Karpas-422 (cell line): ENCODE results near the gene SP140L. TPM values are rescaled to one million over a fixed set of nuclear protein-coding genes. Genes with fewer than 3 reads are reported as not detected.
"Not testable (repeated sequence)": the region's sequence is repeated elsewhere in the genome, so short reads cannot be mapped to it uniquely, and the experiment has no call there.

Experiments
- DNase-seq: peaks from one replicate; pipeline ENCODE4 v3.0.0-alpha.2; 2015
- H2AFZ ChIP-seq: fragments of 200-600 bp; sonication (generic); 2 replicates; pipeline ENCODE4 v1.6.1; 2014; ENCODE audit warnings: antibody characterized with exemption, low read length, mixed read lengths
- H3K27ac ChIP-seq: fragments of 200-600 bp; sonication (generic); 2 replicates; pipeline ENCODE4 v1.5.1; 2014; ENCODE audit warnings: mild to moderate bottlenecking, low read length, moderate library complexity
- H3K27me3 ChIP-seq: fragments of 200-600 bp; sonication (generic); 2 replicates; pipeline ENCODE4 v1.6.1; 2014; ENCODE audit warnings: low read length, mixed read lengths
- H3K36me3 ChIP-seq: fragments of 200-600 bp; sonication (generic); 2 replicates; pipeline ENCODE4 v1.6.1; 2014; ENCODE audit warnings: low read length, mixed read lengths; ENCODE audit not compliant: insufficient read depth
- H3K4me1 ChIP-seq: fragments of 200-600 bp; sonication (generic); 2 replicates; pipeline ENCODE4 v1.6.1; 2014; ENCODE audit warnings: mild to moderate bottlenecking, low read length, mixed read lengths
- H3K4me2 ChIP-seq: fragments of 200-600 bp; sonication (generic); 2 replicates; pipeline ENCODE4 v1.6.1; 2014; ENCODE audit warnings: low read length, low read depth, mild to moderate bottlenecking; ENCODE audit not compliant: poor library complexity, severe bottlenecking
- H3K4me3 ChIP-seq: fragments of 200-600 bp; sonication (generic); 2 replicates; pipeline ENCODE4 v1.5.1; 2014; ENCODE audit warnings: mild to moderate bottlenecking, antibody characterized with exemption, low read length, mixed read lengths
- H3K79me2 ChIP-seq: fragments of 200-600 bp; sonication (generic); 2 replicates; pipeline ENCODE4 v1.6.1; 2014; ENCODE audit warnings: mild to moderate bottlenecking, low read length, mixed read lengths
- H3K9ac ChIP-seq: fragments of 200-600 bp; sonication (generic); 2 replicates; pipeline ENCODE4 v1.6.0; 2014; ENCODE audit warnings: low read length
- H3K9me2 ChIP-seq: fragments of 200-600 bp; sonication (generic), shearing (Covaris generic); replicated peaks from 2 replicates; pipeline ENCODE4 v1.6.0; 2014; ENCODE audit warnings: mild to moderate bottlenecking, low read length, moderate library complexity; ENCODE audit not compliant: insufficient read depth
- H3K9me3 ChIP-seq: fragments of 300-700, 200-600 bp; sonication (generic); 2 replicates; pipeline ENCODE4 v1.6.1; 2014; ENCODE audit warnings: low read length, mixed read lengths
- H4K20me1 ChIP-seq: fragments of 200-600 bp; sonication (generic); 2 replicates; pipeline ENCODE4 v1.6.1; 2014; ENCODE audit warnings: mild to moderate bottlenecking, antibody characterized with exemption, low read length, low read depth; ENCODE audit not compliant: insufficient read depth
- total RNA-seq: library from RNA; depleted of rRNA; stranded (reverse); fragments of >200 nt; shearing (Covaris generic); gene quantifications from 2 replicates; pipeline ENCODE4 v1.2.3, GENCODE V29; 2014; ENCODE audit warnings: low replicate concordance

The SP140L gene
- total RNA-seq, 1 experiment from 2014 or later, result 17.0 TPM

GRCh38 chr2:230425377-230425776 lies 98.4 kb downstream of the SP140L start:
- no peak overlapping the region for H3K27ac ChIP-seq
- peaks cover 94% of the 10 kb centered on the region for H3K79me2 ChIP-seq
- H3K9me2 ChIP-seq, result no peaks in the 10 kb centered on the region
- no peak overlapping the region for H3K4me2 ChIP-seq
- peaks cover 87% of the 10 kb centered on the region for H3K36me3 ChIP-seq
- H4K20me1 ChIP-seq, result no peaks in the 10 kb centered on the region
- H3K27me3 ChIP-seq, result no peaks in the 10 kb centered on the region
- DNase-seq, result no peak
- H3K9ac ChIP-seq, result no peak overlapping the region
- H3K9me3 ChIP-seq, result peaks cover 17% of the 10 kb centered on the region
- no peak overlapping the region for H2AFZ ChIP-seq
- H3K4me1 ChIP-seq, result no peaks in the 10 kb centered on the region
- H3K4me3 ChIP-seq, result no peak overlapping the region

DNA sequence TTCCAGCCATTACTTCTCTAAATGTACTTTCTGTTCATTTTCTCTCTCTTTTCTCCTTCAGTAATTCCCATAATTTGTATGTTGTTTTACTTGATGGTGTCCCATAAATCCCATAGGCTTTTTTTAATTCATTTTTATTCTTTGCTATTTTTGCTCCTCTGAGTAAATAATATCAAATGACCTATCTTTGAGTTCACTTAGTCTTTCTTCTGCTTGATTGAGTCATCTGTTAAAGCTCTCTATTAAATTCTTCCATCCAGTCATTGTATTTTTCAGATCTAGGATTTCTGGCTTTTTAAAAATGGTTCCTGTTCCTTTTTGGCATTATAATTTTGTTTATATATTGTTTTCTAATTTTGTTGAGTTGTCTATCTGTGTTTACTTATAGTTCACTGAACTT lies 102.5 kb downstream of the SP140L start:
- no peak for DNase-seq
- H3K4me1 ChIP-seq, result no peaks in the 10 kb centered on the region

GRCh38 chr2:230430957-230431910 lies 104.2 kb downstream of the SP140L start:
- Histone ChIP-seq H3K9ac (no peak overlapping the region), H3K27ac (no peak overlapping the region), H3K9me3 (peaks cover 34% of the 10 kb centered on the region), H3K4me2 (no peak overlapping the region), H3K79me2 (peaks cover 94% of the 10 kb centered on the region), H4K20me1 (no peaks in the 10 kb centered on the region), H3K4me3 (no peak overlapping the region), H2AFZ (no peak overlapping the region), H3K9me2 (no peaks in the 10 kb centered on the region), H3K27me3 (no peaks in the 10 kb centered on the region), H3K4me1 (no peaks in the 10 kb centered on the region), H3K36me3 (peaks cover 83% of the 10 kb centered on the region)
- no peak for DNase-seq

More for the DNA sequence above, 102.5 kb downstream of the SP140L start:
- peaks cover 35% of the 10 kb centered on the region for H3K9me3 ChIP-seq
- H3K27me3 ChIP-seq, result no peaks in the 10 kb centered on the region
- H3K9ac ChIP-seq, result no peak overlapping the region
- peaks cover 94% of the 10 kb centered on the region for H3K79me2 ChIP-seq
- H3K36me3 ChIP-seq, result peaks cover 84% of the 10 kb centered on the region
- no peak overlapping the region for H2AFZ ChIP-seq
- no peaks in the 10 kb centered on the region for H4K20me1 ChIP-seq
- H3K4me3 ChIP-seq, result no peak overlapping the region
- H3K9me2 ChIP-seq, result no peaks in the 10 kb centered on the region
- H3K27ac ChIP-seq, result no peak overlapping the region
- no peak overlapping the region for H3K4me2 ChIP-seq

GRCh38 chr2:230434677-230435324 lies 107.8 kb downstream of the SP140L start:
- Histone ChIP-seq H3K9me3 (peaks cover 28% of the 10 kb centered on the region), H2AFZ (no peak overlapping the region), H3K9me2 (no peaks in the 10 kb centered on the region), H3K4me2 (no peak overlapping the region), H3K9ac (no peak overlapping the region), H3K27me3 (no peaks in the 10 kb centered on the region), H3K79me2 (peaks cover 99% of the 10 kb centered on the region), H3K4me1 (peaks cover 8% of the 10 kb centered on the region), H3K4me3 (no peak overlapping the region), H3K27ac (no peak overlapping the region), H4K20me1 (no peaks in the 10 kb centered on the region), H3K36me3 (peaks cover 78% of the 10 kb centered on the region)
- DNase-seq, result no peak

GRCh38 chr2:230435431-230435830 lies 108.4 kb downstream of the SP140L start:
- Histone ChIP-seq H3K27ac (no peak overlapping the region), H4K20me1 (no peaks in the 10 kb centered on the region), H3K9ac (no peak overlapping the region)

DNA sequence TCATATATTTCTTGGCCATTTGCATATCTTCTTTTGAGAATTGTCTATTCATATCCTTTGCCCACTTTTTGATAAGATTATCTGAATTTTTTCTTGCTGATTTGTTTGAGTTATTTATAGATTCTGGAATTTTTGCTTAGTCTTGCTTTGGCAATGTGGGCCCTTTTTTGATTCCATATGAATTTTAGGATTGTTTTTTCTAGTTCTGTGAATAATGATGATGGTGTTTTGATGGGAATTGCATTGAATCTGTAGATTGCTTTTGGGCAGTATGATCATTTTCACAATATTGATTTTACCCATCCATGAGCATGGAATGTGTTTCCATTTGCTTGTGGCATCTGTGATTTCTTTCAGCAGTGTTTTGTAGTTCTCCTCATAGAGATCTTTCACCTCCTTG lies 112.1 kb downstream of the SP140L start:
- peaks cover 76% of the 10 kb centered on the region for H3K36me3 ChIP-seq
- H4K20me1 ChIP-seq, H2AFZ ChIP-seq, H3K27me3 ChIP-seq, H3K4me1 ChIP-seq, H3K4me2 ChIP-seq, H3K27ac ChIP-seq, H3K9me2 ChIP-seq, H3K9me3 ChIP-seq, H3K9ac ChIP-seq, DNase-seq, H3K4me3 ChIP-seq: not testable (repeated sequence)
- H3K79me2 ChIP-seq, result peaks cover 91% of the 10 kb centered on the region

More at GRCh38 chr2:230435431-230435830, 108.4 kb downstream of the SP140L start:
- H3K9me2 ChIP-seq, result no peaks in the 10 kb centered on the region
- no peak overlapping the region for H3K4me3 ChIP-seq
- peaks cover 97% of the 10 kb centered on the region for H3K79me2 ChIP-seq
- H3K27me3 ChIP-seq, result no peaks in the 10 kb centered on the region
- H3K4me2 ChIP-seq, result no peak overlapping the region
- no peak for DNase-seq
- peaks cover 22% of the 10 kb centered on the region for H3K9me3 ChIP-seq
- H2AFZ ChIP-seq, result no peak overlapping the region
- H3K36me3 ChIP-seq, result peaks cover 74% of the 10 kb centered on the region
- H3K4me1 ChIP-seq, result peaks cover 9% of the 10 kb centered on the region

GRCh38 chr2:230439590-230439989 lies 112.6 kb downstream of the SP140L start:
- Histone ChIP-seq H3K4me1 (peaks cover 9% of the 10 kb centered on the region), H3K9me3 (peaks cover 4% of the 10 kb centered on the region; the same call in 1 of the 2 replicates), H2AFZ (no peak overlapping the region), H3K27me3 (no peaks in the 10 kb centered on the region), H3K36me3 (peaks cover 76% of the 10 kb centered on the region), H3K4me3 (no peak overlapping the region), H3K27ac (no peak overlapping the region), H3K9me2 (no peaks in the 10 kb centered on the region), H3K79me2 (peaks cover 91% of the 10 kb centered on the region), H3K4me2 (no peak overlapping the region), H3K9ac (no peak overlapping the region), H4K20me1 (no peaks in the 10 kb centered on the region)
- peak; percentile 60 for DNase-seq

DNA sequence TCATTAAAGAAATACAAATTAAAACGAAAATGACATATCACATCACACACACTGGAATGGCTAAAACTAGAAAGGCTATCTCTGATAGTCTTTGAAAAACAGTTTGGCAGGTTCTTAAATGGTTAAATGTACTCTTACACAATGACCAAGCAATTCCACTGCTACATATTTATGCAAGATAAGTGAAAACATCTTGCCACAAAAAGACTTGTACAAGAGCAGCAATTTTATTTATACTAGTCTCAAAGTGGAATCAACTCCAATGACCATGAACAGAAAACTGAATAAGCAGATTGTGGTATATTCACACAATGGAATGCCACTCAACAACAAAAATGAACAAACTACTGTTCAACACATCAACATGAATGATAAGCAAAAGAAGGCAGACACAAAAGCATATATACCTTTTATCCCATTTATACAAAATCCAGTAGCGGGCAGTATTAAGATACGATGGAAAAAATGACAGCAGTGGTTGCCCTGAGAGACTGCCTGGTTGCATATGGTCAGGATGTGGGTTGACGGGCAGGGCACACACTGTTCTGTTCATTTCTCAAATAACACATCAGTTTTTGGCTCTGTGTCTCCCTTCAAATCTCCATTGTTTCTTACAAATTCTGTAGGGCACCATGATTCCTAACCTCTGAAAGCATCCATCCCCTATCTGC lies 114.4 kb downstream of the SP140L start:
- peaks cover 79% of the 10 kb centered on the region for H3K79me2 ChIP-seq
- no peak overlapping the region for H3K9ac ChIP-seq
- H3K36me3 ChIP-seq, result peaks cover 71% of the 10 kb centered on the region
- H3K9me3 ChIP-seq, result no peaks in the 10 kb centered on the region
- no peak overlapping the region for H3K4me2 ChIP-seq
- H4K20me1 ChIP-seq, result no peaks in the 10 kb centered on the region
- peaks cover 9% of the 10 kb centered on the region for H3K4me1 ChIP-seq
- H2AFZ ChIP-seq, result no peak overlapping the region
- no peak overlapping the region for H3K27ac ChIP-seq
- DNase-seq, result no peak
- no peaks in the 10 kb centered on the region for H3K27me3 ChIP-seq
- H3K4me3 ChIP-seq, result no peak overlapping the region
- H3K9me2 ChIP-seq, result no peaks in the 10 kb centered on the region
